ENCODE data around the gene CANX. TPM values are rescaled to one million over a fixed set of nuclear protein-coding genes. Genes with fewer than 3 reads are reported as not detected.

Gene CANX
- total and polyA plus RNA-seq, 9 of the 15 experiments (the other 6 are each of a cell fraction or from before 2014, with no cell fraction given) = 155 to 893 (median 589) TPM

GRCh38 chr5:179732918-179733771 is 34.4 kb downstream of the CANX start (continued):
- no peak for TF ChIP-seq E2F5 (CRISPR knock-in tag; IDR thresholded peaks at IDR 0.05)
- TF ChIP-seq ZNF384 (IDR thresholded peaks at IDR 0.05; ENCODE audit: low read depth, low read length) = no peak
- 0 out of 2 replicates have a peak, but pooled peaks have one; percentile 11 for TF ChIP-seq RBM14 (IDR thresholded peaks at IDR 0.05; ENCODE audit: borderline replicate concordance, insufficient read depth, low read depth, low read length)
- TF ChIP-seq HNRNPL (IDR thresholded peaks at IDR 0.05; ENCODE audit: low read depth, low read length) = peak; percentile 36; the same call in 1 of the 2 replicates
- peak; percentile 75 for TF ChIP-seq ZFX (CRISPR knock-in tag; IDR thresholded peaks at IDR 0.05)
- TF ChIP-seq MYNN (IDR thresholded peaks at IDR 0.05) = no peak
- no peak for TF ChIP-seq MYNN (CRISPR knock-in tag; IDR thresholded peaks at IDR 0.05)
- peak; percentile 73 for TF ChIP-seq SAP30 (IDR thresholded peaks at IDR 0.05; ENCODE audit: borderline replicate concordance, insufficient read depth, low read depth, low read length, poor library complexity, severe bottlenecking)
- no peak for TF ChIP-seq KAT8 (IDR thresholded peaks at IDR 0.05; ENCODE audit: low read depth)
- TF ChIP-seq ZNF699 (CRISPR knock-in tag; IDR thresholded peaks at IDR 0.05; ENCODE audit: insufficient replicate concordance) = no peak
- no peak for TF ChIP-seq ZNF197 (CRISPR knock-in tag; IDR thresholded peaks at IDR 0.05; ENCODE audit: low read depth)
- no peak for TF ChIP-seq ASH1L (IDR thresholded peaks at IDR 0.05; ENCODE audit: borderline replicate concordance, low read depth, partially characterized antibody)
- no peak for TF ChIP-seq SREBF1 (IDR thresholded peaks at IDR 0.05; ENCODE audit: borderline replicate concordance, low read depth, low read length)
- no peak for TF ChIP-seq ZNF24 (IDR thresholded peaks at IDR 0.05)
- peak in 1 of 2 experiments; percentile 47; a peak in 1 of 4 replicates for TF ChIP-seq HDAC1 (IDR thresholded peaks at IDR 0.05)
- no peak for TF ChIP-seq FOXO4 (CRISPR knock-in tag; IDR thresholded peaks at IDR 0.05)
- no peak for TF ChIP-seq ZNF695 (CRISPR knock-in tag; IDR thresholded peaks at IDR 0.05)
- no peak for TF ChIP-seq MEF2A (IDR thresholded peaks at IDR 0.05; ENCODE audit: control insufficient read depth, low read depth, low read length)
- no peak for TF ChIP-seq MCM2 (IDR thresholded peaks at IDR 0.05; ENCODE audit: low read depth)
- no peak for TF ChIP-seq CREB1 (IDR thresholded peaks at IDR 0.05)
- TF ChIP-seq CREB1 (CRISPR knock-in tag; IDR thresholded peaks at IDR 0.05) = peak; percentile 31; the same call in 1 of the 2 replicates
- TF ChIP-seq GTF2E2 (tag; IDR thresholded peaks at IDR 0.05) = peak; percentile 82; the same call in 1 of the 2 replicates
- peak; percentile 82; the same call in 1 of the 2 replicates for TF ChIP-seq PHF8 (IDR thresholded peaks at IDR 0.05; ENCODE audit: borderline replicate concordance, low read length)
- TF ChIP-seq CCAR2 (IDR thresholded peaks at IDR 0.05; ENCODE audit: low read depth, low read length) = no peak
- TF ChIP-seq PPARD (CRISPR knock-in tag; IDR thresholded peaks at IDR 0.05) = no peak
- TF ChIP-seq TEAD1 (CRISPR knock-in tag; IDR thresholded peaks at IDR 0.05) = 0 out of 4 replicates have a peak, but pooled peaks of 1 of the 2 experiments have one; percentile 1
- TF ChIP-seq TOE1 (IDR thresholded peaks at IDR 0.05; ENCODE audit: borderline replicate concordance) = no peak
- TF ChIP-seq TOE1 (CRISPR knock-in tag; IDR thresholded peaks at IDR 0.05; ENCODE audit: borderline replicate concordance, low read depth) = no peak
